Retina (tissue), 1 donor: Measurements from ENCODE around the gene PAK1.

Experiments
- DNase-seq: peaks from one replicate; pipeline ENCODE4 v3.0.0-alpha.2; 2016

PAK1 gene

GRCh38 chr11:77353131-77353530 is 120.8 kb downstream of the PAK1 start:
- no peak for DNase-seq

DNA sequence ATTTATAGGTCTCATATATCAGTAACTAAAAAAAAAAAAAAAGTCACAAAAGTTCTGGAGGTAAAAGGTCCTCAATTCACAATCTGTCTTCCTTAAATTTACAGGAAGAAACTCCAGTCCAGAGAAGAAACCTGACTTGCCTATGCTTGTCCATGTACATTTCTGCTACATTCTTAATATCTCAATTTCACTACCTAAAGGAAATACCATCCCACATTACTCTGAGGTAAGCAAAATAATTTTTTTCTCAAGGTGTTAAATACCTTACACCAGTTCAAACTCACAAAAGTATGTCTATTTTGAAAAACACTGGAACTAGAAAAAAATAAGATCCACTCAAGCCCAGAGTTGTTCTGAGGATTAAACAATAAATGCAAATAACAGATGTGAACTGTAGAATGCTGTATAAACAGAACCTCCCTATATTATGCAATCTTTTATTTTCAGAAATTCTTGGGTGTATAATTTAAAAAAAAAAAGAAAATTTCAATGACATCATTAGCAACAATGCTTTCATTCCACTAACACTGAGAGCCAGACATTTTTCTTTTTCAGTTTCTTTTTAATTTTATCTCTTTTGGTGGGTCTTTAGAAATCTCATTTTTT is 122.5 kb downstream of the PAK1 start:
- no peak for DNase-seq

DNA sequence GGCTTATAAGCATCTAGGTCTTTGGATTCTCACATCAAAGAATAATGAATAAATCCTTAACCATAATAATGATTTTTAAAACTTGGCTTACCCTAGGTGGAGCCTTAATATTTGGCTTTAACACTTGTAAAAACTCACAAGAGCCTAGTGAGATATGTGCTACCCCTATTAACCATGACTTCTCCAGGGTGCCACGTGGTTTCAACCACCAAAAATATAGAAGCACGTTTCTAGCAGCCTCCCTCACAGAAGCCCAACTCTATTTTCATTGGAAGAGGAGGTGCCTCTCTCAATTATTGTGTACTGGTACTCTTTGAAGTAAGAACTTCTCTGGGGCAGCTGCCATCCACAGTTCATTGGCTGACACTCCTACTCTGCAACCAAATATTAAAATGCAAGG is 125.9 kb downstream of the PAK1 start:
- DNase-seq, result no peak

DNA sequence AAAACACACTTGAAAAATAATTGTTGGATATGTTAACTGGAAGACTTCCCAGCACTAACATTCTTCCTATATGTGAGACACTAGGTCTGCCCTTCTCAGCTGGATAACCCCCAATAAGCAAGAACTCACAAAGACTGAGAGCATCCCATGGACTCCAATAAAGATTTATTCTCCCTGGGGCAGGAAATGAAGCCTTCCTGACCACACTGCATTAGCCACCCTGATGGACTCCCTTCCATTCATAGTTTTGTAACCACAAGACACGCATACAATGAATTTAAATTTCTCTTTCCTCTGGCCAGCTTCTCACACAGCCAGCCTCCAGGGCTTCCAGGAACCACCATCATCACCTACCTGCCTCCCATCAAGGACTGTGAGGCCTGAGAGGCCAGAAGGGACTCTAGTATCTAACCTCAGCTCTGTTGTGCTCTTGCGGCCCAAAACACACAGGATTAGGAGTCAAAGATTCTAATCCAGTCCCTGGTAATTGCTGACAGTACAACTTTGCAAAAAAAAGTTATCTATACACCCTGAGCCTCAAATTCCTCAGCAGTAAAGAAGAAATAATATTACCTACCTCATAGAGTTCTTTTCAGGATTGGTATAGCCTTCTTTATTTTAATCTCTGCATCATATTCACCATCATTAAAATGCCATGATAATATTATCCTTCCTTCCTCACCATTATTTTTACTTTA is 126.8 kb downstream of the PAK1 start:
- no peak for DNase-seq

DNA sequence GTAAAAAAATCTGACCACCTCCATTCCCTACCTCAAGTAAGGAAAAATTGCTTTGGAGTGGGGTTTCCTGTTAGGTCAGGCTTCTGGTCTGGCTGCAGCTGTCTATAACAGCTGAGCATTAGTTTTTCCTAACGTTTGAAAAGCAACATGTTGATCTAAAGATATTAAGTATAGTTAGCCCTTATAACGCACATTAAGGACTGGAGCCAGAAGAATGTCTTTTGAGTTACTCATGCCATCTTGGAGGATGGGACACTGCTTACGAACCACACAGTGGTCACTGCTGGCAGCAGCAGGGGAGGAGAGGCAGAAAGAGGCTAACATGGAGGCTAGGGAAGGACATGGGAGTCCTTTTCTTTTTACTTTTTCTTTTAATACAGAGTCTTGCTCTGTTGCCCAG is 128.3 kb downstream of the PAK1 start:
- no peak for DNase-seq

DNA sequence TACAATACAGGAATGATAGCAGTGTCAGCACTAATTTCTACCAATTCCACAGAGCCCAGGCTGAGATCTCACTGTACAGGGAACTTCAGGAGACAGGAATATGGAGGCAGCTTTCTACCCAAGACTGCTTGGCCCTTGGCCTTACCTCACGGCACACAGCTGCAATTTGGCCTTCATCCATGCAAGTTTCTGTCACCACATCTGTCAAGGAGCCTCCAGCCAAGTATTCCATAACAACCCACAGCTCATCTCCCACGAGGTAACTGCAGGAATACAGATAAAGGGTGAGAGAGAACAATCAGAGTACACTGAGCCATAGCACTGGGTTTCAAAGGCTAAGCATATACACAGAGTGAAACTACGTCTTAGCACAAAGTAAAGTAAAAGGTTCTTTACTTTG is 133.4 kb downstream of the PAK1 start:
- no peak for DNase-seq

GRCh38 chr11:77332259-77332658 is 141.6 kb downstream of the PAK1 start:
- DNase-seq, result no peak

DNA sequence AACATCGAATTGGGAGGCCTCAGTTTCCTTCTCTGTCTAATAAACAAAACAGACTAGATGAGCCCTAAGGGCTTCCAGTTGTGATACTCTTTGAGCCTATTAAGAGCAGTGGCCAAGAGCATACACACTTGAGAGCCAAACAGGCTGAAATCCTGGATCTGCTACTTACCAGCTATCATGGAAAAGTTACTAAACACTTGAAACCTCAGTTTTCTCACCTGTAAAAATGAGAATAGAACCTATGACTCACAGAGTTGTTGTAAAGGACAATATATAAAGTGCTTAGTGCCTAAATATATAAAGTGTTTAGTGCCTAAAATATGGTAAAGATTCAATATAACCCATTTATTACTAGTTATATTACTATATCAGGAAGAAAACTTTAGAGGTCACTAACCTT is 148.7 kb downstream of the PAK1 start:
- no peak for DNase-seq

GRCh38 chr11:77324508-77324907 is 149.4 kb downstream of the PAK1 start:
- DNase-seq, result no peak

DNA sequence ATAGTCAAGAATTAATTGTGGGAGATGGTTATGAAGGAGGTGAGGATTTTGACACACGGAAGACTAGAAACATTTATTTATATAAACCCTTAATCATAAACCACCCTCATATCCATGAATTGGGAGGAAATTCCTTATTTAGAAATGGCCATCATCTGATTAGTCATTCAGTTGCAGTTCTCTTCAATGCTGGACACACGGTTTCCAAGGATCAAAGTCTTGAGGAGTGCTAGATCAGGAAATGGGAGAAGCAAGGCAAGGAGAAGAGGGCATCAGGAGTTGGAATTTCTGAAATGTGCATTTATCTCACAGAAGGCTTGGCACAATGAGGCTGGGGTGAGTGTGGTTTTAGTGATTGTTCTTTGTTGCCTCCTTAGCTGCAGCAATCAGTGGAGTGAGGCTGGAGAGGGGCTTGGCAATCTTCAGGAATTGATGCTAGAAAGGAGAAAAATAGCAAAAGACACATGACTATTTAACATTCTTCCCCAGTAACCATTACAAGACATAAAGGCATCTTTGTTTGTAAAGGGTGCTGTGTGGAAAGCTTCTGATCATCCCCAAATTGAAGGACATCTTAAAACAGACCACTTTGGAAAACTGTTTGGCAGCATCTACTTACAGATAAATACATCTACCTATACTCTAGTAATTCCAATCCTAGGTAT is 150.8 kb downstream of the PAK1 start:
- no peak for DNase-seq

GRCh38 chr11:77322506-77322905 is 151.4 kb downstream of the PAK1 start:
- DNase-seq, result no peak

DNA sequence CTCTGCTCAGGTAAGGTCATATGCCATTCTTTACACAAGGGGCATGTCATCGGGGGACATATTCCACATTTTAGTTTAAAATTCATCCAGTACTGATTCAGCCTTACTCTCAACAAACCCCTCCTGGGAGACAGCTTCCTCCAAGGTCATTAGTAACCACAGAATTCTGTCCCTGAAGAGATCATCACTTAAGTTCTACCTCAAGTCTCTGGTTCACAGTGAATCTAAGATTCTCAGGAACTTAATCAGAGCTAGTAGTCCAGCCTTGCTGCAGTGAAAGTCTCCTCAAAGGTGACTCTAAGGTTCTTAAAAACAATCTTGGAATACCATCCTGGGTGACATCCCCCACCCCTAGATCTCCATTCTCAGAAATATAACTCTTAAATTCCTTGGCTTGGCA is 153.5 kb downstream of the PAK1 start:
- DNase-seq, result no peak

- no peak for DNase-seq
These were observed 155.3 kb downstream of the PAK1 start for GRCh38 chr11:77318600-77318999.

DNA sequence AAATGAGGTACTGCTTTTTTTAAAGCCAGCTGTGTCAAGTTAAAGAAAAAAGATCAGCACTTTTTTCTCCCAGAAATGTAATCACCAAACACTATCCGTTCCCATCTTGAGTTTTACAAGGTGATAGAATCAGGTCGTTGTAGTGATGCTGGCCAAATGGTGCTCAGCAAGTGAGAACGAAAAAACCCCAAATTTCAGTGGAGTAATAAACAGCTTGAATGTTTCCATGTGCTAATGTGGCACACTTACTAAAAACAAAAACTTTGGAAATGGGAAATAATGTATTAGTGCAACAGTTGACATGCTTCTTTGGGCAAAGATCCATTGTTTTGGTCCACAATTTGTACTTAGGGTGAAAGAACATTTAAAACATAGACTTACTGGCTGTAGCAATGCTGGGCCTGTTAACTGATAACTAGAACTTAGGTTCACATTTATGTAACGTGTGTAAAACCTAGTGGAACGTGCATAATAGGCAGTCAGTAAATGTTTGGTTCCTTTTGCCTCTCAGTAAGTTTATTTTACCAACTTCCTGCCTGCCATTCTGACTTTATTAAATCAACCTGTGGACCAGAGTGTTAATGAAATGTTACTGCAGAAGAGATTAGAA is 157.1 kb downstream of the PAK1 start:
- DNase-seq, result no peak

- no peak for DNase-seq
These were observed 161.8 kb downstream of the PAK1 start for GRCh38 chr11:77312107-77312506.

- DNase-seq, result no peak
These were observed 162.2 kb downstream of the PAK1 start for GRCh38 chr11:77311701-77312100.

DNA sequence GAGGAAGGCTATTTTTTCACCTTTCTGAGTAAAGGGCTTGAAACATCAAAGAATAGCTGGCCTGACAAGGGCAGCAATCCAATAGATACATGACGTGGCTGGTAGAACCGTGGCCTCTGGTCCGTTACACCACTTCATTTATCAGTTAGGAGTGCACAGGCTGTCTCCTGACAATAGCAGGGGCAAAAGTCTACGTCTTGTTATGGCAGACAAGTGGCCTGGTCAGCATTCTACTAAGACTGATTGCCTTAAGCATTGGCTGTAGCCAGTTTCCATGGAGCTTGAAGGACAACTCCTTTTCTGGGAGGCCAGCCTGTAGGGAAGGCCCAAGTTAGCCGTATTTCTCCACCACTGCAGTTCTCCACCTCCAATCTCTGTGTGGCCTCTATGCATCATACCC is 163.2 kb downstream of the PAK1 start:
- DNase-seq, result no peak

- no peak for DNase-seq
These were observed 164.4 kb downstream of the PAK1 start for GRCh38 chr11:77309401-77310085.

- DNase-seq, result no peak
These were observed 165.1 kb downstream of the PAK1 start for GRCh38 chr11:77308838-77309237.

GRCh38 chr11:77303328-77303727 is 170.6 kb downstream of the PAK1 start:
- no peak for DNase-seq

DNA sequence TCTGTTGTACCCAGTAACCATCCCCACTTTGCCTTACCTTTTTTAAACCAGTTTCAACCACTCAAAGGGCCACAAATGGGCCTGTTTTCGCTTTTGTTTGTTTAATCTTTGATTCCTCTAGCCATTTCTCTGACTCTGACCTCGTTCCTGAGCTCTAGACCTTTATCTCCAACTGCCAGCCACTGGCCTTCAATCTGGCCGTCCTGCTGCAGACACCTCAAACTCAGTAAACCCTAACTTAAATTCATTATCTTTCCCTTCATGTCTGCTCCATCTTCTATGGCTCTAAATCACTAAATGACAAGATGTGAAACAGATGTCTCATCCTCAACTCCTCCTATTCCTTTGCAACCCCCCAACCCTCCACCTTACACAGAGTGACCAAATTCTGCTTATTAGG is 171.1 kb downstream of the PAK1 start:
- no peak for DNase-seq

- no peak for DNase-seq
These were observed 172.4 kb downstream of the PAK1 start, which contains the start of gene GDPD4 for GRCh38 chr11:77301510-77301909. GDPD4 (minus strand) TSS chr11:77301686; CDS start chr11:77285137, 16,549 bp downstream.

- no peak for DNase-seq
These were observed 173.2 kb downstream of the PAK1 start for GRCh38 chr11:77300695-77301094.
